Thyroid gland (tissue), 4 donors: Measurements from ENCODE around the gene NRDE2. TPM values are rescaled to one million over a fixed set of nuclear protein-coding genes. Genes with fewer than 3 reads are reported as not detected.

Experiments used
- DNase-seq, 2 donors: peaks; one replicate each; pipeline ENCODE4 v3.0.0-alpha.2; 2019
- H3K27ac ChIP-seq, 3 donors: fragments of 200-600 bp; sonication (generic); 1 replicate in 2 of 3; 2 replicates in 1 of 3; pipeline ENCODE4 v1.5.1; 2016 to 2019; ENCODE audit warnings: mild to moderate bottlenecking in 1 of 3, moderate library complexity in 1 of 3
- H3K27me3 ChIP-seq: fragments of 200-600 bp; sonication (generic); one replicate; pipeline ENCODE4 v1.5.1; 2019
- H3K36me3 ChIP-seq, 2 donors: fragments of 200-600 bp; sonication (generic); one replicate each; pipeline ENCODE4 v1.5.1; 2016 to 2019
- H3K4me1 ChIP-seq, 2 donors: fragments of 200-600 bp; sonication (generic); one replicate each; pipeline ENCODE4 v1.5.1; 2017 to 2019
- H3K4me3 ChIP-seq, 3 donors: fragments of 200-600 bp; sonication (generic); replicated peaks in 1 of 3; 1 replicate in 2 of 3; 2 replicates in 1 of 3; pipeline ENCODE4 v1.5.1; 2016; ENCODE audit warnings: mild to moderate bottlenecking in 1 of 3
- H3K9me3 ChIP-seq: fragments of 200-600 bp; sonication (generic); one replicate; pipeline ENCODE4 v1.5.1; 2017
- CTCF ChIP-seq, 6 experiments: fragments of 200-600 bp in 3 of 6; fragments of 450-650 bp in 3 of 6; sonication (generic) in 3 of 6; IDR thresholded peaks; one replicate each; pipeline ENCODE4 v1.5.1; 2016 to 2019; ENCODE audit warnings: antibody characterized with exemption in 6 of 6, mild to moderate bottlenecking in 2 of 6, inconsistent platforms in 1 of 6, moderate library complexity in 1 of 6
- POLR2A ChIP-seq, 2 donors: fragments of 450-650 bp; IDR thresholded peaks; one replicate each; pipeline ENCODE4 v1.6.1; 2017; ENCODE audit warnings: antibody characterized with exemption in 2 of 2, mild to moderate bottlenecking in 2 of 2, moderate library complexity in 1 of 2
- WGBS, 2 donors: methylation state at CpG; one replicate each; pipeline ENCODE4 v1.1.5; 2017; 5-methylcytosine and 5-hydroxymethylcytosine counted together
- intact Hi-C: fragments of 100-400 bp; cut with DNase I; formaldehyde crosslinking; loops from one replicate; pipeline ENCODE4 v1.15.1; 2023
- total RNA-seq, 4 donors: library from RNA; depleted of rRNA; stranded (reverse); fragments of >200 nt; gene quantifications; one replicate each; pipeline ENCODE4 v1.2.3, GENCODE V29; 2016

NRDE2 gene
- total RNA-seq, 4 donors from 2014 or later, result 21.7 to 38.7 (median 26.7) TPM

- Histone ChIP-seq H3K9me3 (no peaks in the 10 kb centered on the region), H3K36me3 (peaks cover 19 to 35% of the 10 kb centered on the region in 2 donors), H3K4me3 (no peak overlapping the region), H3K4me1 (peaks cover 0 to 5% of the 10 kb centered on the region in 2 donors), H3K27ac (no peak overlapping the region), H3K27me3 (no peaks in the 10 kb centered on the region)
- intact Hi-C loops, result no loop called here
- DNase-seq, result no peak
- TF ChIP-seq POLR2A (IDR thresholded peaks at IDR 0.05) (no peak), CTCF (IDR thresholded peaks at IDR 0.05) (no peak)
- WGBS, 2 donors, result 90 to 93% methylated on average over 28 to 35 of the region's 35 CpGs
These were observed 53.3 kb downstream of the NRDE2 start for GRCh38 chr14:90278199-90279175.

- Histone ChIP-seq H3K4me3 (no peak overlapping the region), H3K27me3 (no peaks in the 10 kb centered on the region), H3K9me3 (no peaks in the 10 kb centered on the region), H3K4me1 (peaks cover 0 to 5% of the 10 kb centered on the region in 2 donors), H3K36me3 (peaks cover 25 to 40% of the 10 kb centered on the region in 2 donors), H3K27ac (no peak overlapping the region)
- no peak for DNase-seq
- intact Hi-C loops, result no loop called here
- WGBS, 2 donors, result 93 to 97% methylated on average over 17 to 18 of the region's 24 CpGs
- no peak for TF ChIP-seq POLR2A (IDR thresholded peaks at IDR 0.05)
- TF ChIP-seq CTCF (IDR thresholded peaks at IDR 0.05), result no peak
These were observed 54.1 kb downstream of the NRDE2 start for GRCh38 chr14:90277581-90278198.

GRCh38 chr14:90276646-90277367 lies 54.9 kb downstream of the NRDE2 start:
- H3K9me3 ChIP-seq, result no peaks in the 10 kb centered on the region
- H3K4me1 ChIP-seq, result peaks cover 0 to 5% of the 10 kb centered on the region in 2 donors
- intact Hi-C loops, result no loop called here
- H3K27me3 ChIP-seq, result no peaks in the 10 kb centered on the region
- TF ChIP-seq CTCF (IDR thresholded peaks at IDR 0.05) (no peak), POLR2A (IDR thresholded peaks at IDR 0.05) (no peak)
- 85 to 86% methylated on average over 14 to 15 of the region's 18 CpGs for WGBS, 2 donors
- no peak for DNase-seq
- no peak overlapping the region for H3K27ac ChIP-seq
- H3K36me3 ChIP-seq, result peaks cover 28 to 46% of the 10 kb centered on the region in 2 donors
- H3K4me3 ChIP-seq, result no peak overlapping the region

- 87 to 91% methylated on average over 8 of the region's 8 CpGs for WGBS, 2 donors
These were observed 55.9 kb downstream of the NRDE2 start for GRCh38 chr14:90275820-90276219.

More at GRCh38 chr14:90275820-90276219, 55.9 kb downstream of the NRDE2 start:
- intact Hi-C loops, result no loop called here
- Histone ChIP-seq H3K9me3 (no peaks in the 10 kb centered on the region), H3K27me3 (no peaks in the 10 kb centered on the region), H3K36me3 (peaks cover 29 to 55% of the 10 kb centered on the region in 2 donors), H3K27ac (no peak overlapping the region), H3K4me3 (no peak overlapping the region), H3K4me1 (peaks cover 0 to 5% of the 10 kb centered on the region in 2 donors)
- TF ChIP-seq CTCF (IDR thresholded peaks at IDR 0.05) (no peak), POLR2A (IDR thresholded peaks at IDR 0.05) (no peak)
- DNase-seq, result no peak
